ENCODE measurements around the gene ARHGAP21. TPM values are rescaled to one million over a fixed set of nuclear protein-coding genes. Genes with fewer than 3 reads are reported as not detected.

ARHGAP21 gene
- total and polyA plus RNA-seq, 2 experiments from 2014 or later = 28.7 to 176 TPM

GRCh38 chr10:24541239-24541753, 182.4 kb downstream of the ARHGAP21 start:
- Histone ChIP-seq H4K20me1 (ENCODE audit: insufficient read depth) (no peaks in the 10 kb centered on the region), H3K9ac (no peak overlapping the region), H3K9me2 (ENCODE audit: insufficient read depth) (no peaks in the 10 kb centered on the region), H3K36me3 (ENCODE audit: low read depth) (0 out of 2 replicates have a peak, but pooled peaks cover 9% of the 10 kb centered on the region), H3K79me2 (ENCODE audit: insufficient read depth) (no peaks in the 10 kb centered on the region), H3K27me3 (replicated peaks; ENCODE audit: insufficient read depth) (no peaks in the 10 kb centered on the region), H3K9me3 (ENCODE audit: low read depth) (no peaks in the 10 kb centered on the region), H3K4me1 (ENCODE audit: insufficient read depth) (no peaks in the 10 kb centered on the region), H3F3A (ENCODE audit: insufficient read depth) (no peaks in the 10 kb centered on the region), H3K4me3 (no peak overlapping the region), H3K4me2 (ENCODE audit: unreplicated experiment) (no peak overlapping the region), H3K27ac (no peak overlapping the region), H2AFZ (no peak overlapping the region)
- in situ Hi-C loops (cut with MboI) = loop anchor here (25.0 kb wide), 1 partner anchor 1004 kb away; no protein-coding TSS in a partner anchor
- no peak for TF ChIP-seq EZH2phosphoT487 (IDR thresholded peaks at IDR 0.05; ENCODE audit: insufficient read depth, low read depth)
- no peak for TF ChIP-seq EZH2 (IDR thresholded peaks at IDR 0.05; ENCODE audit: insufficient read depth, poor library complexity, severe bottlenecking)
- DNase-seq = no peak
- WGBS, 2 experiments (ENCODE audit: low coverage in 1 of 2, low lambda C conversion rate in 2 of 2, missing lambda C conversion rate in 2 of 2) = 88 to 91% methylated on average over 9 of the region's 9 CpGs

- Histone ChIP-seq H3K27me3 (replicated peaks; ENCODE audit: insufficient read depth) (no peaks in the 10 kb centered on the region), H3K79me2 (ENCODE audit: insufficient read depth) (no peaks in the 10 kb centered on the region), H3K9me3 (ENCODE audit: low read depth) (no peaks in the 10 kb centered on the region), H3K4me2 (ENCODE audit: unreplicated experiment) (no peak overlapping the region), H3K4me3 (no peak overlapping the region), H3K9ac (no peak overlapping the region), H3K4me1 (ENCODE audit: insufficient read depth) (no peaks in the 10 kb centered on the region), H4K20me1 (ENCODE audit: insufficient read depth) (no peaks in the 10 kb centered on the region), H3K9me2 (ENCODE audit: insufficient read depth) (no peaks in the 10 kb centered on the region), H3K27ac (no peak overlapping the region), H2AFZ (no peak overlapping the region), H3K36me3 (ENCODE audit: low read depth) (peaks cover 21% of the 10 kb centered on the region), H3F3A (ENCODE audit: insufficient read depth) (no peaks in the 10 kb centered on the region)
- no peak for DNase-seq
- TF ChIP-seq EZH2phosphoT487 (IDR thresholded peaks at IDR 0.05; ENCODE audit: insufficient read depth, low read depth) (no peak), EZH2 (IDR thresholded peaks at IDR 0.05; ENCODE audit: insufficient read depth, poor library complexity, severe bottlenecking) (no peak)
- in situ Hi-C loops (cut with MboI) = loop anchor here (25.0 kb wide), 1 partner anchor 999 kb away; no protein-coding TSS in a partner anchor
- 75 to 78% methylated on average over 11 of the region's 11 CpGs for WGBS, 2 experiments (ENCODE audit: low coverage in 1 of 2, low lambda C conversion rate in 2 of 2, missing lambda C conversion rate in 2 of 2)
These were observed 187.1 kb downstream of the ARHGAP21 start for GRCh38 chr10:24536636-24537035.

DNA sequence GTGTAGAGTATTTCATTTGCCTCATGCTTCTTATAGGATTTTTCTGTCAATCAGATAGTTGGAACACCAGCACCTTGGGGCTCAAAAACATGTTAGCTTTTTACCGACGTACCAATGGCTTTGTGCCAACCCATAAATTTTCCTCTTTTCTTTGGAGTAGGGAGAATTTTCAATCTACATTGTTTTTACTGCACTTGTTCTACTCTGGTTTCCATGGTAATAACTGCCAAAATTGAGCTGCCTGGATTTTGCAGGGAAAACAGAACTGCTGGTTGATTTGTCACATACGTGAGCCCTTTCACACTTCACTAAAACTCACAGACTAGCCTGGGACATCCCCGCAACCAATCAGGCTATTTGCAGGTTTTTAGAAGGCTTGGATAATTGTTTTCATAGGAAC, 189.7 kb downstream of the ARHGAP21 start:
- peaks cover 21% of the 10 kb centered on the region for H3K36me3 ChIP-seq (ENCODE audit: low read depth)
- no peak for TF ChIP-seq EZH2 (IDR thresholded peaks at IDR 0.05; ENCODE audit: insufficient read depth, poor library complexity, severe bottlenecking)
- no peak for TF ChIP-seq EZH2phosphoT487 (IDR thresholded peaks at IDR 0.05; ENCODE audit: insufficient read depth, low read depth)
- H4K20me1 ChIP-seq (ENCODE audit: insufficient read depth) = no peaks in the 10 kb centered on the region
- no peaks in the 10 kb centered on the region for H3K27me3 ChIP-seq (replicated peaks; ENCODE audit: insufficient read depth)
- no peak for DNase-seq
- no peaks in the 10 kb centered on the region for H3K79me2 ChIP-seq (ENCODE audit: insufficient read depth)
- no peak overlapping the region for H3K4me2 ChIP-seq (ENCODE audit: unreplicated experiment)
- no peaks in the 10 kb centered on the region for H3K4me1 ChIP-seq (ENCODE audit: insufficient read depth)
- H3K27ac ChIP-seq = no peak overlapping the region
- no peak overlapping the region for H2AFZ ChIP-seq
- WGBS, 2 experiments (ENCODE audit: low coverage in 1 of 2, low lambda C conversion rate in 2 of 2, missing lambda C conversion rate in 2 of 2) = 92 to 96% methylated on average over 4 of the region's 4 CpGs
- in situ Hi-C loops (cut with MboI) = loop anchor here (25.0 kb wide), 1 partner anchor 997 kb away; no protein-coding TSS in a partner anchor
- H3K9me2 ChIP-seq (ENCODE audit: insufficient read depth) = no peaks in the 10 kb centered on the region
- no peak overlapping the region for H3K9ac ChIP-seq
- no peaks in the 10 kb centered on the region for H3K9me3 ChIP-seq (ENCODE audit: low read depth)
- H3K4me3 ChIP-seq = no peak overlapping the region
- no peaks in the 10 kb centered on the region for H3F3A ChIP-seq (ENCODE audit: insufficient read depth)

Small RNAs within 50 kb of the gene (small RNA-seq; reads per million reads assigned to genes)
- not detected for gene RNA5SP305 (ENCODE audit: low read depth, low replicate concordance)

Other genes with a start within 250 kb of the ARHGAP21 start
- 11.4 and 22.0 TPM in 2 replicates for gene PRTFDC1, start 228.7 kb upstream of the ARHGAP21 start, total RNA-seq (2014; rRNA removed; shearing (Covaris generic))
- 13.9 and 16.0 TPM in 2 replicates for gene PRTFDC1, start 228.7 kb upstream of the ARHGAP21 start, polyA plus RNA-seq (2016; fragmentation: Nextera tagmentation; extraction: Ambion mirVana)

Data from GM23248 (cell line).